Muscle layer of duodenum (tissue), 2 donors: ENCODE results near the gene GP9.

Experiments
- H3K27ac ChIP-seq: one replicate; pipeline ENCODE4 v1.7.0; 2013; ENCODE audit warnings: mild to moderate bottlenecking, low read length
- H3K27me3 ChIP-seq: one replicate; pipeline ENCODE4 v1.7.0; 2013; ENCODE audit warnings: low read depth, mild to moderate bottlenecking, control low read depth, low read length
- H3K36me3 ChIP-seq, 2 donors: one replicate each; pipeline ENCODE4 v1.7.0; 2013; ENCODE audit warnings: low read length in 2 of 2, control low read depth in 1 of 2, mild to moderate bottlenecking in 1 of 2; ENCODE audit not compliant: insufficient read depth in 2 of 2, control insufficient read depth in 1 of 2
- H3K4me1 ChIP-seq, 2 donors: one replicate each; pipeline ENCODE4 v1.7.0; 2013; ENCODE audit warnings: low read length in 2 of 2, mild to moderate bottlenecking in 2 of 2, control low read depth in 1 of 2, moderate library complexity in 1 of 2; ENCODE audit not compliant: insufficient read depth in 2 of 2, control insufficient read depth in 1 of 2
- H3K4me3 ChIP-seq, 2 donors: one replicate each; pipeline ENCODE4 v1.7.0; 2013; ENCODE audit warnings: low read length in 2 of 2, low read depth in 1 of 2, mild to moderate bottlenecking in 1 of 2
- H3K9me3 ChIP-seq, 2 donors: one replicate each; pipeline ENCODE4 v1.7.0; 2013; ENCODE audit warnings: low read length in 2 of 2, control low read depth in 1 of 2, mild to moderate bottlenecking in 1 of 2; ENCODE audit not compliant: control insufficient read depth in 1 of 2
- donor health status: healthy.

GP9 gene

GRCh38 chr3:129054605-129055104 lies 5.9 kb upstream of the GP9 start:
- H3K27ac ChIP-seq: no peak overlapping the region
- H3K27me3 ChIP-seq: no peaks in the 10 kb centered on the region
- H3K4me3 ChIP-seq: no peak overlapping the region
- no peaks in the 10 kb centered on the region for H3K36me3 ChIP-seq
- H3K4me1 ChIP-seq: peaks cover 6 to 32% of the 10 kb centered on the region in 2 donors
- H3K9me3 ChIP-seq: no peaks in the 10 kb centered on the region

DNA sequence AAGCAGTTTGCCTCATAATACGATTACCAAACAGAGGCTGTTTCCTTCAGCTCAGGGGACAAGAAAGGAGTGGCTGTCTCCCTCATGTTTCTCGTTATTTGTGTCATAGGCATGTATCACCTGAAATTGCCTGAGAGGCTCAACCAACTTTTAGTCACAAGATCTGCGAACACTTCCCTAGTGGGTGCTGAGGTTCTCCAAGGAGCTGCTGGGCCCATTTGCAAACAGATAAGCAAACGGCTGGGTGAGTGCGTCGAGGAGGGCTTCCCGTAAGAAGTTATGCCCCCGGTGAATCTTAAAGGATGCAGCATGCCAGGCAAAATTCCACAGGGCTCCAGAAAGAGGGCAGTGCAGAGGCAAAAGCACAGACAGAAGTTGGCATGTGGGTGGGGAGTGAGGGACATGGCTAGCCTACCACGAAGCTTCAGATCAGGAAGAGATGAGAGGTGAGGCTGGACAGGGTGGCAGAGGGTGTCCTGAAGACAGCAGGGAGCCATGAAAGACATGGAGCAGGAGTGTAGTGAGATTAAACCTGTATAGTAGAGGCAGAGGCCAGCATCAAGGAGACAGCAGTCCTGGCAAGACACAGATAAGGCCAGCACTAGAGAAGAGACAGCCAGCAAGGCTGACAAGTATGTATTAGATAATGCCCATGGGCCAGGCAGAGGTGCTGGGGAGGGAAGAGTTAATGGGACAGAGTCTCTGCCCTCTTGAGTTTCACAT lies 4.0 kb upstream of the GP9 start:
- H3K27me3 ChIP-seq: no peaks in the 10 kb centered on the region
- H3K4me3 ChIP-seq: no peak overlapping the region
- no peak overlapping the region for H3K27ac ChIP-seq
- peaks cover 6 to 29% of the 10 kb centered on the region in 2 donors for H3K4me1 ChIP-seq
- no peaks in the 10 kb centered on the region for H3K36me3 ChIP-seq
- no peaks in the 10 kb centered on the region for H3K9me3 ChIP-seq

GRCh38 chr3:129057249-129057648 lies 3.3 kb upstream of the GP9 start:
- H3K4me3 ChIP-seq: no peak overlapping the region
- H3K27ac ChIP-seq: no peak overlapping the region
- H3K36me3 ChIP-seq: no peaks in the 10 kb centered on the region
- no peaks in the 10 kb centered on the region for H3K9me3 ChIP-seq
- H3K27me3 ChIP-seq: no peaks in the 10 kb centered on the region
- H3K4me1 ChIP-seq: peaks cover 6 to 23% of the 10 kb centered on the region in 2 donors

DNA sequence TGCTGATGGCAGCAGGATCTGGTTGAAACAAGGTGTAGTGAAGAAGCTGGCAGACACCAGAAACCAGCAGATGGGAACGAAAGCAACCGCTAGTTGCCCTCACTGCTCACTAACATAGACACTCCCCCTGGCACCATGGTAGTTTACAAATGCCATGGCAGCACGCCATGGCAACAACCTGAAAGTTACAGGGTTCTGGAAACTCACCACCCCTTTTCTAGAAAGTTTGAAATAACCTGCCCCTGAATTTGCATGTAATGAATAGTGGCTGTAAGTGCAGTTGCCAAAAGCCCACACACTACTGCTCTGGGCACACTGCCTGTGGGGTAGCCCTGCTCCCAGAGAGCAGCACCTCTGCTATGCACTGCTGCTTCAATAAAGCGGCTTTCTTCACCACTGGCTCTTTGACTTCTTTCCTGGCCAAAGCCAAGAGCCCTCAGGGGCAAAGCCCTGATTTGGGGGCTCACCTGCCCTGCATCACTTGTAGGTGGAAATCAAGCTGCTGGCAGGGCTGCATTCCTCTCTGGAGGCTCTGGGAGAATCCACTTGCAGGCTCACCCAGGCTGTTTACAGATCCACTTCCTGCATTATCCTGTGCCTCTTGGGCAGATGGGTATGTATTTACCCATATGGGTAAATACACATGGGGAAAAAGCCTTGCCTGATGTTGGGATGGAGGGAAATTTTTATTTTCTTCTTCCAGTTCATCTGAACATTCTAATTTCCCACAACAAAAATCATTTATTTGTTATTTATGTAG lies 2.0 kb upstream of the GP9 start:
- Histone ChIP-seq H3K36me3 (no peaks in the 10 kb centered on the region), H3K27ac (no peak overlapping the region), H3K4me3 (no peak overlapping the region), H3K9me3 (no peaks in the 10 kb centered on the region), H3K27me3 (no peaks in the 10 kb centered on the region), H3K4me1 (peaks cover 0 to 14% of the 10 kb centered on the region in 2 donors)

DNA sequence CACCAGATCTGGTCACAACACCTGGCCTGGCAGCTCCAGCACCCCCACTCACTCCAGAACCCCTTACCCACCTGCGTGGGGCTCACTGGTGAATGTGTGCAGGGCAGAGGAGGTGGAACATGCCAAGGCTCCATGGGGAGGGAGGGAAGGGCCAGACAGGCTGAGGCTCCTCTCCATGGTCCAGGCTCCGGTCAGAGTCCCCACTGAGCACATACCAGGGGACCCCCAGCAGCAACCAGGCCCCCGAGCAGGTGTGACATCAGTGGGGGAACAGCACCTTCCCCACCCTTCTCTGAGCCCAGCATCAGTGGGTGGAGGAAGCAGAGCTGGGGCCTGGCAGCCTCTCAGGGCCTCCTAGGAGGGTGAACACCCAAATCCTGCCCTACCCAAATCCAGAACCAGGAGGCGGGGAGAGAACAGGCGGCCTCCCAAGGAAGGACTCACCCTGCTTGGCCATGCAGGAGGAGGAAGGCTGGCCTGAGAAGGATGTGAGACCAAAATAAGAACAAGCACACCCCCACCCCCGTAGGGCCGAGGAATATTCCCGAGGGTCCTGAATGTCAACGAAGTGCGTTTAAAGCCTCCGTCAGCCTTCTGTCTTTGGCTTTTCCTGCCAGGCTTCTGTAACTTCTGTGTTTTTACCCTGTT lies 1.1 kb upstream of the GP9 start:
- H3K4me1 ChIP-seq: peaks cover 0 to 9% of the 10 kb centered on the region in 2 donors
- H3K4me3 ChIP-seq: no peak overlapping the region
- no peaks in the 10 kb centered on the region for H3K36me3 ChIP-seq
- no peak overlapping the region for H3K27ac ChIP-seq
- no peaks in the 10 kb centered on the region for H3K27me3 ChIP-seq
- H3K9me3 ChIP-seq: no peaks in the 10 kb centered on the region

- Histone ChIP-seq H3K27ac (no peak overlapping the region), H3K36me3 (no peaks in the 10 kb centered on the region), H3K9me3 (no peaks in the 10 kb centered on the region), H3K4me3 (no peak overlapping the region), H3K27me3 (no peaks in the 10 kb centered on the region), H3K4me1 (peaks cover 0 to 9% of the 10 kb centered on the region in 2 donors)
Measured at GRCh38 chr3:129061023-129061887, 676 bp downstream of the GP9 start.

GRCh38 chr3:129061888-129062834 lies 1.6 kb downstream of the GP9 start:
- Histone ChIP-seq H3K27ac (no peak overlapping the region), H3K4me1 (peaks cover 0 to 9% of the 10 kb centered on the region in 2 donors), H3K4me3 (no peak overlapping the region), H3K36me3 (no peaks in the 10 kb centered on the region), H3K27me3 (no peaks in the 10 kb centered on the region), H3K9me3 (no peaks in the 10 kb centered on the region)

GRCh38 chr3:129063091-129063640 lies 2.6 kb downstream of the GP9 start:
- Histone ChIP-seq H3K4me3 (no peak overlapping the region), H3K9me3 (no peaks in the 10 kb centered on the region), H3K36me3 (no peaks in the 10 kb centered on the region), H3K4me1 (peaks cover 0 to 9% of the 10 kb centered on the region in 2 donors), H3K27me3 (no peaks in the 10 kb centered on the region), H3K27ac (no peak overlapping the region)

GRCh38 chr3:129063841-129064482 lies 3.4 kb downstream of the GP9 start:
- no peak overlapping the region for H3K4me3 ChIP-seq

More at GRCh38 chr3:129063841-129064482, 3.4 kb downstream of the GP9 start:
- Histone ChIP-seq H3K4me1 (peaks cover 0 to 7% of the 10 kb centered on the region in 2 donors), H3K36me3 (no peaks in the 10 kb centered on the region), H3K27ac (no peak overlapping the region), H3K27me3 (no peaks in the 10 kb centered on the region), H3K9me3 (no peaks in the 10 kb centered on the region)
